Activated CD4-positive, alpha-beta T cell treated with anti-CD3 and anti-CD28 coated beads, Interleukin-2, amount 50 U/mL, for 1 hour (primary cell): ENCODE data around the gene CLDN14.
"Not testable (repeated sequence)": the region's sequence is repeated elsewhere in the genome, so short reads cannot be mapped to it uniquely, and the experiment has no call there.

Source experiments
- DNase-seq: peaks from one replicate; pipeline ENCODE4 v3.0.0-alpha.2; 2020

The CLDN14 gene

DNA sequence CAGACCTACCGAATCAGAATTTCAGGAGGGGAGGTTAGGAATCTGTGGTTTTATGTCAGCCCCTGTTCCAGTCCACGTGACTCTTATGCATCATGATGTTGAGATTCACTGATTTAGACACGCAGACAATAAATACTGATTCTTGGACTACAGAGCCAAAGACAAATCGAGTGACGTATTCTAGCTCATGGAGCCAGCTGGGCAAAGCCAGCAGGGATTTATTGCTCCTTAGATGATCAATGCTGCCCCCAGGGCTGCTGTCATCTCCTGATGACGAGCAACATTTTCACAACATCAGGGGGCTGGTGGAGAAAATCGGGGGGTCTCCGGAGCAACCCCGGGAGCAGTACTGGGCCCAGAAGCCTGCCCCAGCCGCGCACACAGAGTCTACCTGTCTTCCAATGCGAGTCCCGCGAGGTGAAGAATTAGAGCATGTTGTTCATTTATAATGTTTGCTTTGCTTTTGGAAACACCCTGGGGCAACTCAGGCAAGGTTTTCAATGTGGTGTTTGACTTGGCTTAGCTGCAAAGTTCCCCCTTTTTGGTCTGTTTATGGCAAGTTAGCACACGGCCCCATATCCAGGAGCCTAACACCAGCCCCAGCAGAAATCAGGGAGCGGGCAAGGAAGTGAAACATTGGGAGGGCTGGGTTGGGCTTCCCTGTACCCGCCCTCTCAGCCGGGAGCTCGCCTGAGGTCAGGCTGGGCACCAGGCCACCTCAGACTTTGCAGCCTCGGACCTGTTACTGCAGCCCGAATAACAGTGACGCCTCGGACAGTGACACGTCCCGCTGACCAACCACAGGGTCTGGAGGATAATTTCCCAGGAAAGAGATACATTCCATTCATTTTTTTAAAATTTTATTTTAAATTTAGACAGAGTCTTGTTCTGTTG is 19.9 kb upstream of the CLDN14 start:
- no peak for DNase-seq

- DNase-seq = no peak
Observed at GRCh38 chr21:36494557-36494956, 14.6 kb upstream of the CLDN14 start.

DNA sequence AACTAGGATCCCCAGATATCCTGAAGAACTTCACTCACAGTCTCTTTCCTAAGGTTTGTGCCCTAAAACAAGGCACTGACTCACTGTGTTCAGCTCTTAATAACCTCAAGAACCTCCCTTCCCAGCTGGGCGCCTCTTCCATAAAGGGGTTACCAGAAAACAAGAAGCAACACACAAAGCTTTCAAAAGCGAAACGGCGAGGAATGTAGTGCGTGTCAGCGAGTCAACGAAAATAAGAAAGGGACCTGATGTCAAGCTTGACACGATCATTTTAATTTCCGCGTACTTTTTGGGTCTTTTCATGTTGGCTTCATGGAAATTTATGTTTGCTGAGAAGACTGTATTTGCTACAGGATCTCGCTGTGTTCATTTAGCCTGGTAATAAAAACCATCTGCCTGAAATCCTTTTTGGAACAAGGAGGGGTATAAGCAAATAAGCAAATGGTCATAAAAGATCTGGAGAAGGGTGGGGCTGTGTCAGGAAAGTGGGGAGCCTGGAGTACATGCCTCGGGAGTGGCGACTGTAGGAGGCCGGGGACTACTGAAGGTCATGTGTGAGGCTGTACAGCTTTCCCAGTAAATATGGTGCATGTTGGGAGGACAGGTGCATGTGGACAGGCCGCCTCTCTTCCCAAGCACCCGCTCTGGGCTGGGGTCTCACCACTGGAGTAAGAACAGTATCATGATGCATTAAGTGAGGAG is 11.4 kb upstream of the CLDN14 start:
- no peak for DNase-seq

DNA sequence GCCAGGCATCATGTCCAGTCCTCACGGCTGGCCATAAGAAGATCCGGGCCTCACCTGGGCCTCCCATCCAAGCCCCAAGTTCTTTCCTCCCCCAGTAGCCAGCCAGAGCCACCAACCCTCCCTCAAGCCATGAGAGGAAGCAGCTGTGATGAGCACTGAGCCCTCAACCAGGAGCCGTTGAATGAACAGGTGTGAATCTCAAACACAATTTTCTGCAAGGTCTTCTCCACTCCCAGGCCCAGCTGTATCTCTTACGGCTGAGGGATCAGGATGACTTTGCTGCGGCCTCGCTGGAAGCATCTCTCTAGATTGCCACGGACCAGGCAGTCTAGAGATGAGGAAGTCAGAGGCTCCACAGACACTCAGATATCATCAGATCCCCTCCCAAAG is 9.8 kb upstream of the CLDN14 start:
- no peak for DNase-seq

DNA sequence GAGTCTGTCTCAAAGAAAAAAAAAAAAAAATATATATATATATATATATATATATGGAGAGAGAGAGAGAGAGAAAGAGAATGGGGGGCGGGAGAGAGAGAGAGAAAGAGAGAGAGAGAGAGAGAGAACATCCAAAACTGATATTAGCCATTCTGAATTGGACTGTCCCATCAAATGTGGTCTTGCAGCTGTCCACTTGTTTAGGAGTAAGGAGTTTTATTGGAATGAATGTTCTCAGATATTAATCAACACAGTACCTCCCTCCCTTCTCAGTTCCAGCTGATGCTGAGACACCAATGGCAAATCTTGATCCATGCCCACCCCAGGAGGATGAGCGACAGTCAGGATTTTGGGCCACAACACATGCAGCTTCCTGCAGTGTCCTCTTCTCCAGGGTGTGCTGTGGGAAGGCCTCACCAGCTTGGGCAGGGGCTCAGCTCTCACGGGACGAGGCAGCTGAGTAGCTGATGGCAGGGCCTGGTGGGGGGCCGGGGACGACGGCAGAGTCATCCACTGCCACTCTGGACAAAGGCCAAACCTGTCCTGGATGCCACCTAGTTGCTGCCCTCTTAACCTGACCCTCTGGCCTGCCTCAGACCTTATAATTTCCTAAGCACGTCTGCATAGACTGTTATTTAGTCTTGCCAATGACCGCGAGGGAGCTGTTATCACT is 9.3 kb upstream of the CLDN14 start:
- no peak for DNase-seq

- DNase-seq = no peak
Observed at GRCh38 chr21:36487641-36488307, 7.9 kb upstream of the CLDN14 start.

DNA sequence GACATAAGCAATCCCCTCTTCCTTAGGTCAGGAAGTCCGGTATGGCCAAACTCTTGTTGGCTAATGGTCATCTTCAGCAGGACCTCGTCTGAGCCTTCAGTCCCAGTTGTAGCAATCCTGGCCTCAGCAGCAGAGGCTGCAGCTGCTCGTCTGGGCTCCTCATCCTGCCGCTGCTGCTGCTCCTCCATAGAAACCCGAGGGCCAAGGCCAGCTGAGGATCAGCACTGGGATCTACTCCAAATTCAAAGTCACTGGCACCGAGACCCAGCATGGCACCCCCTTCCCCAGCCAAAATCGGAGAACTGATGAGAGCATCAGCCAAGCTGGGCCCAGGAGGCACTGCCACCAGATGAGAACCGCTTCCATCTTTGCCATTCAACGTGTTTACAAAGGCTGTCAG is 6.3 kb upstream of the CLDN14 start:
- no peak for DNase-seq

DNA sequence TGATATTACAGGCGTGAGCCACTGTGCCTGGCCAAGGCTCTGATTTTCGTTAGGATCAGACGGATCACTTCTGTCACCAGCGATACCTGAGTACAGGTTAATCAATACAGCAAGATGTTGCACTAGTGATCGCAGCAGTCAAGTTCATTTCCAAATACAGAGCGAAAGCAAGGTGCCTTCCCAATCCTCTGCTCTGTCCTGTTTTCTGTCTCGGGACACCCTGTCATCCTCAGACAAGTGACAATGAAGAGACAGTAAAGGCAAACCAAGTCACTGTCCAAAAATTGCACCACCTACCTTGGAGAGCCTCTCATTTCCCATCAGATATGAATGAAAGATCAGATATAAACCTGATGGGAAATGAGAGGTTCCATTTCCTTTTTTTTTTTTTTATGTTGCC is 5.6 kb upstream of the CLDN14 start:
- DNase-seq = no peak

- DNase-seq = no peak
Observed at GRCh38 chr21:36483095-36483494, 3.2 kb upstream of the CLDN14 start.

GRCh38 chr21:36482673-36483072 is 2.8 kb upstream of the CLDN14 start:
- no peak for DNase-seq

DNA sequence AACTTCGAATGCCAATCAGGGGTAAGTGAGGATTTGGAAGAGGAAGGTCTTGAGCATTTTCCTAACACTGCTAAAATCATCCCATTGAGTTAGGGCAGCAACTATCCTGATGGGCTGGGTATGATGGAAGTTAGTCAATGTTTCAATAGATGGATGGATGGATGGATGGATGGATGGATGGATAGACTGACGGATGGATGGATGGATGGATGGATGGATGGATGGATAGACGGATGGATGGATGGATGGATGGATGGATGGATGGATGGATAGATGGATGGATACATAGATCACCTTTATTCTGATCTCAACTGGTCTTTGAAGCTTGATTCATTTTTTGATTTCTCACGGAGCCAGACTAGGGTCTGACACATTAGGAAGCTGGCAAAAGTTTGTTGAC is 2.3 kb upstream of the CLDN14 start:
- no peak for DNase-seq

- no peak for DNase-seq
Observed at GRCh38 chr21:36481639-36482038, 1.7 kb upstream of the CLDN14 start.

DNA sequence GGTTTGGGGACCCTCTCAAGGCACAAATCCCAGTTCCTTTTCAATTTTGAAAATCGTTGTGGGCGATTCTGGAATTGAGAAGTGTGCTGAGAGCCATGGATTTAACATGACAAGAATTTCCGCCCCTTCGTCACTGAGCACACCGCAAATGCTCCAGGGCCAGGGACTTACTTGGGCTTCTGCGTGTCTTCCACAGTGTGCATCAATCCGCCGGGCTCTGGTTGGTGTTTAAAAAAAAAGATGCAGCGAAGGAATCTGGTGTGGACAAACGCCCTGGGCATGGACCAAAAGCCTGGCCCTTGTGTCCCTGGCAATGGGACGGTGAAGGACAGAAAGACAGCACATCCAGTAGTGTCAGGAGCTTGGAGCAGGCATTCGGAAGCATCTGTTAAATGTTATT is 696 bp upstream of the CLDN14 start:
- DNase-seq = no peak

- no peak for DNase-seq
Observed at GRCh38 chr21:36478941-36479340, 981 bp downstream of the CLDN14 start.

GRCh38 chr21:36478207-36478701 is 1.7 kb downstream of the CLDN14 start:
- no peak for DNase-seq

GRCh38 chr21:36477559-36477958 is 2.4 kb downstream of the CLDN14 start:
- no peak for DNase-seq

GRCh38 chr21:36477001-36477400 is 2.9 kb downstream of the CLDN14 start:
- no peak for DNase-seq

GRCh38 chr21:36476541-36476940 is 3.4 kb downstream of the CLDN14 start:
- not testable (repeated sequence) for DNase-seq

GRCh38 chr21:36474591-36474990 is 5.3 kb downstream of the CLDN14 start:
- DNase-seq = no peak

GRCh38 chr21:36473203-36473602 is 6.7 kb downstream of the CLDN14 start:
- no peak for DNase-seq

GRCh38 chr21:36472377-36472776 is 7.5 kb downstream of the CLDN14 start:
- no peak for DNase-seq

GRCh38 chr21:36471254-36471723 is 8.6 kb downstream of the CLDN14 start:
- no peak for DNase-seq

GRCh38 chr21:36470294-36470693 is 9.6 kb downstream of the CLDN14 start:
- DNase-seq = no peak
